GM19035 (cell line): ENCODE data around the gene ARSD.
"Not testable (repeated sequence)": the region's sequence is repeated elsewhere in the genome, so short reads cannot be mapped to it uniquely, and the experiment has no call there.

Experiments
- ATAC-seq: cut with Tn5 transposase; IDR thresholded peaks from one replicate; pipeline ENCODE4 v1.9.1; 2021; ENCODE audit not compliant: unreplicated experiment

Gene ARSD, protein sequence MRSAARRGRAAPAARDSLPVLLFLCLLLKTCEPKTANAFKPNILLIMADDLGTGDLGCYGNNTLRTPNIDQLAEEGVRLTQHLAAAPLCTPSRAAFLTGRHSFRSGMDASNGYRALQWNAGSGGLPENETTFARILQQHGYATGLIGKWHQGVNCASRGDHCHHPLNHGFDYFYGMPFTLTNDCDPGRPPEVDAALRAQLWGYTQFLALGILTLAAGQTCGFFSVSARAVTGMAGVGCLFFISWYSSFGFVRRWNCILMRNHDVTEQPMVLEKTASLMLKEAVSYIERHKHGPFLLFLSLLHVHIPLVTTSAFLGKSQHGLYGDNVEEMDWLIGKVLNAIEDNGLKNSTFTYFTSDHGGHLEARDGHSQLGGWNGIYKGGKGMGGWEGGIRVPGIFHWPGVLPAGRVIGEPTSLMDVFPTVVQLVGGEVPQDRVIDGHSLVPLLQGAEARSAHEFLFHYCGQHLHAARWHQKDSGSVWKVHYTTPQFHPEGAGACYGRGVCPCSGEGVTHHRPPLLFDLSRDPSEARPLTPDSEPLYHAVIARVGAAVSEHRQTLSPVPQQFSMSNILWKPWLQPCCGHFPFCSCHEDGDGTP

DNA sequence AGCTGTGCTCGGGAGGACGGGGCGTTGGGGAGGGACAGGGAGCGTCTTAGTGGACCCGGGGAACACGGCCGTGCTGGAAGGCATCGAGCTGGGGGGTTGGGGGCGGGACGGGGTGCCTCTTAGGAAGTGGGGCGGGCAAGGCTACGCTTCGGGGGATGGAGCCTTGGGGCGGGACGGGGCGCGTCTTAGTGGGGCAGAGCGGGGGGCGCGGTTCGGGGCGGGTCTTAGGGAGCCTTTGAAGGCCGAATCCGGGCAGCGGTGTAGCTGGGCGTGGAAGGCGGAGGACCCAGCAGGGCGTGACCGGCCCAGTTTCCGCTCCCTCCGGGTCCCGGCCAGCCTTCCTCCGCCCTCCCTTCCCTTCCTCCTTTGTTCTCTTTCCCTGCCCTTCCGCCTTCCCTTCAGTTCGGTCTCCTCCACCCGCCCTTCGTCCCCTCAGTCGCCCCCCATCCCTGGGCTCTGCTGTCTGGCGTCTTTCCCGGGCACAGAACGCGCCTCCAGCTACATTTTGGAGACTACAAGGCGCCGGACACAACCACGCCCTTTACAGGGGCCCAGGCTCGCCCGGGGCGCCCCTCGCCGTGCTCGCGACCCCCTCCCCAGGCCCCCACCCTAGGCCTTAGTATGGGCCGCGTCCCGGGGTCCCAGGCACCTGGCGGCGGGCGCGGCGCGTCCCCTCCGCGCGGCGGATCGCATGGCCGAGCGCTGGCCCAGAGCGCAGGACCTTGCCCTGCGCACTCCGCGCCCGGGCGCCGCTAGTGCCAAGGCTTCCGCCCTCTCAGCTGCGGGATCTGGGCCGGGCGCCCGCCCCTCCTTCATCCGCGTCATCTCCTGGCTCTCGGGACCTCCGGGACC, at the start of gene ARSD:
TSS of gene ARSD (minus strand) at position 757 of the 852 bp plus-strand sequence. CDS start at position 693, 64 bp downstream.
- peak; percentile 92 for ATAC-seq

DNA sequence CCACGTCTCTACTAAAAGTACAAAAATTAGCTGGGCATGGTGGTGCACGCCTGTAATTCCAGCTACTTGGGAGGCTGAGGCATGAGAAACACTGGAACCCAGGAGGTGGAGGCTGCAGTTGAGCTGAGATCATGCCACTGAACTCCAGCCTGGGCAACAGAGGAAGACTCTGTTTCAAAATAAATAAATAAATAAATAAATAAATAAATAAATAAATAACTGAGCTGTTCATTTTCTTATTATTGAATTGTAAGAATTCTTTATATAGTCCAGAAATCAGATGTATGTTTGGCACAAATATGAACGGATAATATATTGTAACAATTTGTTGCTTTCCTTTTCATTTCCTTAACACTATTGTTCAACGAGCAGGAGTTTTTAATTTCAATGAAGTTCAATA, 49.5 kb upstream of the ARSD start:
- not testable (repeated sequence) for ATAC-seq

DNA sequence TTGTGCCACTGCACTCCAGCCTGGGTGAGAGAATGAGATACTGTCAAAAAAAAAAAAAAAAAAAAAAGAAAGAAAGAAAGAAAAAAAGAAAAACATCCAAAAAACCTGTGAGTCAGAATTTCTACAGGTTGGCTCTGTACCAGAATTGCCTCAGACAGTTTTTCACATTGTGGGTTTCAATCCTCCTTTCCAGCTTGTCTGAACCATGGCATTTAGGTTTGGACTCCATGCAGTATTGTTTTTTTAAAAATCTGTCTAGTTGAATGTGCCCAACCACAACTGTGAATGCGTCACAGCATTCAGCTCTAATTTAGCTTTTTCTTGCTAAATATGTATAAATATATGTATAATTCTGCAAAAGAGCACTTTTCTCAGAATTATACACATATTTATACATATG, 45.8 kb upstream of the ARSD start:
- ATAC-seq: no peak

DNA sequence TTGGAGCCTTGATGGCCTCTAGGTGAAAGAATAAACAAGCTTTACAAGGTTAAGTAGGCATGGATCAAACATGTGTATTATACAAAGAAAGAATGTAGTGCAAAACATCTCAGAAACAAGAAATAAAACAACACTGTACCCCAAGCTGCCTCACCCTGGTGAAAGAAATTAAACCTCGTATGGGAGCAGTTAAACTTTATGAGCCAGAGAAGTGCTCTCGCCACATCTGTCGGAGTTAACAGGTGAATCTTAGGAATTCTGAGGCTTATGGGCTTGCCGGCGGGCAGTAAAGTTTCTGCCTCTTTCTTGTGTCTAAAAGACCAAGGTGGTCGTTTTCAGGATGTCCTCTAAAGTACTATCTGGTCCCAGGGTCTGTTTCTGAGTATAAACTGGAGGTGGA, 43.3 kb upstream of the ARSD start:
- ATAC-seq: no peak

DNA sequence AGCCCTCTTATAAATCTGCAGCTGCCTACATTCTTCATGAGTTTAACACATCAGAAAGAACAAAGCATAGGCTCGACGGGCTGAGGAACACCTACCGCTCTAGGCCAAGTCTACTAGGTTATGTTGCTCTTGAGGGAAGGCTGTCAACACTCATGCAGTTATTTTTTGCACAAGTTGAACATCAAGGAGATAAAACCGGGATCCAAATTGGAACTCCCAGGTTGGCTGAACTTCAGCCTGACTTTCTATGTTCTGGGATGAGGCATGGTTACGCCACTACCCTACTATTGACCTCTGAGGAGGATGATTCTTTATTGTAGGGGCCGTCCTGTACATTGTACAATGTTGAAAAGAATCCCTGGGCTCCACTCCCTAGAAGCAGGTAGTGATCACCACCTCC, 39.9 kb upstream of the ARSD start:
- ATAC-seq: no peak

DNA sequence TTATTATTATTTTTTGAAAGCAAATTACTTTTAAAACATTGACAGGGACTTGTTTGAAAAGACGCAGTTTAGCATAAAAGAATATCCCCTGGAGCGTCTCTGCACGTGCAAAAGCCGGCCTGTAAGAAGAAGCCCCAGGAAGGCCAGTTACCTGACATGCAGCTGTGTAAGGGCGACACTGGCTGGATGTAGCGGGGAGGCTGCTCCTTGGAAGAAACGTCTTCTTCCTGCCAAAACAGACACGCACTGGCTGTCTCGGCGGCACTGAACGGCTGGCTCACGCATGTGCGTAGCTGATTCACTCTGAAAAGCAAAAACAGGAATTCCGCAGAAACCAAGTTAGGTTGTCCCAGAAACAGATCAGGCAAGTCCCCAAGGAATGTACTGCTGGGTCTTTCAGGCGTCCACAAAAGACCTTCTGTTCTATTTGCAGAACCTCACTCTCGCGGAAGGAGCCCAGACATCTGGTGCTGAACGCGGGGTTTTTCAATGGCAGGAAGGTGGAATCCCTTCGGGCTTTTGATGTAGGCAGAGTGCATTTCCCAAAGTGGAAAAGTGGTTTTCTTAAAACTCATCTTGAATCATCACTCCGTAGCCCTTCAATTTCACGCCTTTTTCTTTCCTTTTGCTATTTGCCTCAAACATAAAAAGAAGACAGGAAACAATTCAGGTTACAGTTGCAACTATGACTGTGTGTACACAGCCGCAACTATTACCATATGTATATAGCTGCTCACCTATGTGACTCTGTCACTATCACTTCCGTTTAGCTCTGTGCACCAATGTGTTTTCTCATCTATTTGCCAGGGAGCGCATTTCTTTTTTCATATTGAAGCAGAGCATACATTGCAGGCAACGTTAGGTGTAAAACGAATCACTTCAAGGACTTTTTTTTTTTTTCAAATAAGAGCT, 39.1 kb upstream of the ARSD start:
- no peak for ATAC-seq

DNA sequence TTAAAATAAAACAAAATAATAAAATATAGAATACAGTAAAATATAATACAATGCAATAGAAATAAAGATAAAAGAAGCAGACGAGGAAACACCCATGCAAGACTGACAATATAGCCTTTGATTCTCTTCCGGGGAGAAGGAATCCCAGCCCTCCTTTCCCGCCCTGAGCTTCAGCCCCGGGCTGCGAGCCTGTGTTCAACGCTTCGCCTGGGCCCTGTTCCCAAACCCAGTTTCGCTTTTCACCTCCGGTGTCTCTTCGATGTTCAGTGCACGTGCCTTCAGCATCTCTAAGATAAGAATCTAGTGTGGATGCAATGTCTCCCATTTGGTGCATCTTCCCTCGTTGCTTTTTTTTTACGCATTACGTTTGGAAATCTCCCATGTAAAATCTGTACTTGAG, 38.4 kb upstream of the ARSD start:
- ATAC-seq: no peak

DNA sequence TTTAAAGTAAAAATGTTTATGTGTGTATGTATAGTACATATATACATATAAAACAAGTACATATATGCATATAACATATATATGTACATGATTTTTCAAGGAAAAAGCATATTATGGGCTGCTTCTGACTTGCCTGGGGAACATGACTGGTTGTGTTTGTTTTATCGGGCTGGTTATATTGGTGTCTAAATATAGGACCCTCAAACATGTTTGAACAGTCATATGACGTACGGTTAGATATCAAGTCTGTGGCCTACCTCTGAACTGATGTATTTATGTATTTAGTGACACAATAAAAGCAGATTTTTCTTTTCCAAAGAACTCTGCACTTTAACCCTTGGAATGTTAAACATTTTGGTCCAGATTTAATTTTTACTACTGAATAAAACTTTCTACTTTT, 37.9 kb upstream of the ARSD start:
- ATAC-seq: no peak

DNA sequence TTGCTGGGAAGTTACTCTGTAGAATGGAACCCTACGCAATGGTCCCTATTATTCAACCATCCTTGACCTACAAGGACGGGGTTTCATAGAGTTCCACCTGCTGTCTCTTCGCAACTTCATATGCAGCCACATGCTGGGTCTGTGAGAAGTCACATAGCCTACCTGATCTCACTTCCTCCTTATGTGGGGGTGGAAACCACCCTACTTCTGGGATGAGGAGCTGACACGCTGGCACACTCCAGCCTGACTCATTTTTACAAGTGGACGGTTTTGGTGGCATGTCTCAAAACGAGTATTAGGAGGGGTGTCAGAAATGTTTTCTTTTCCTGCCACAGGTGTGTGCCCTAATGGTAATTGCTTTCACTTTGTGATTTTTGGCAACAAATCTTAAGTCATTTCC, 36.8 kb upstream of the ARSD start:
- no peak for ATAC-seq

DNA sequence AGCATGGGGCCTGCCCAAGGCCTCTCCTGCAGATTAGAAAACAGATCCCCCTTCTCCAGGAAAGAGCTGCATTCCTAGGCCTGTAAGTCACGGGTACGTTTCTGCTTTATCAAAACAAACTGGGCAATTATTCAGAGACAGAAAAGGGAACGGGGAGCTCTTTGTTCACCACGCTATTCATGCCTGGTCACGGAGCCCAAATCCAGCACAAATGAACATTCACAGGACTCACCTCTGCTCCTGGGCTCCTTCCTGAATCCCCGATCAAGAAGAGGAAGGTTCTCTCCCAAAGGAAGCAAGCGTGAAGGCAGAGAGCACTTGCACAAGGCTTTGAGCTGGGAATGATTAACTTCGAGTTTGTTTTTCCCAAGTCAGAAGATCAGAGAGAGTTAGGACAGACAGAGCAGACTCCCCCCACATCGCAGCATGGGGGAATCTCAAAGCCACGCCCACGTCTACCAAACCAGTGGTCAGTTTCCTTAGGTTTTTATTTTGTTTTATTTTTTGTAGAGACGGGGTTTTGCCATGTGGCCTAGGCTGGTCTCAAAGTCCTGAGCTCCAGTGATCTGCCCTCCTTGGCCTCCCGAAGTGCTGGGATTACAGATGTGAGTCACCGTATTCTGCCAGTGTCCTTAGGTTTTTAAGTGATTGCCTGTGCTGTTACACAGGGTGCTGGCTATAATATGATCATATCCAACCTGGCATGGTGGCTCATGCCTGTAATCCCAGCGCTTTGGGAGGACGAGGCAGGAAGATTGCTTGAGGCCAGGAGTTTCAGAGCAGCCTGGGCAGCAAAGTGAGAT, 35.1 kb upstream of the ARSD start:
- not testable (repeated sequence) for ATAC-seq

DNA sequence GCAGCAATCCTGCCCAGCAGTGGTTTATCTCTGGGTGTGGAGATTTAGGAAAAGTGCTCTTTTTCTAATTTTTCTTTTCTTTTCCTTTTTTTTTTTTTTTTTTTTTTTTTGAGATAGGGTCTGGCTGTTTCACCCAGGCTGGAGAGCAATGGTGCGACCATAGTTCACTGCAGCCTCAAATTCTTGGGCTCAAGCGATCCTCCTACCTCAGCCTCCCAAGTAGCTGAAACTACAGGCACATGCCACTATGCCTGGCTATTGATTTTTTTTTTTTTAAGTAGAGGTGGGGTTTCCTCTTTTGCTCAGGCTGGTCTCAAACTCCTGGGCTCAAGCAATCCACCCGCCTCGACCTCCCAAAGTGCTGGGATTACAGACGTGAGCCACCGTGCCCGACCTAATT, 34.3 kb upstream of the ARSD start:
- ATAC-seq: not testable (repeated sequence)

DNA sequence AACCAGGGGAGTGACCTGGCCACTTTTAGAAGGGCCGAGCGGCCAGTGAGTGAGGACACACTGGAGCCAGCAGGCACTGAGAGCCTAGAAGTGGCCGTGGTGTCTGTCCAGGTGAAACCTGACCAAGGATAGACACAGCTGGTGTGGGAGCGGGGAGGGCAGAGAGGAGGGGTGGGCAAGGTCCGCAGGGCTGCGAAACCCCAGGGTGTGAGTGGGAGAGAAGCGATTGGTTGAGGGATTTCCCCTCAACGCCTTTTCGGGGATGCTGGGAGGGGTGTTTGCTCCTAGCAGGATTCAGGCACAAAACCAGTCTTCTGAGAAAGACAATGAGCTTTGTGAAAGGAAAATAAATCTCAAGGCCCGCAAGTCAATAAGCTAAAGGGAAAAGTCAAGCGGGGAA, 33.2 kb upstream of the ARSD start:
- ATAC-seq: no peak

DNA sequence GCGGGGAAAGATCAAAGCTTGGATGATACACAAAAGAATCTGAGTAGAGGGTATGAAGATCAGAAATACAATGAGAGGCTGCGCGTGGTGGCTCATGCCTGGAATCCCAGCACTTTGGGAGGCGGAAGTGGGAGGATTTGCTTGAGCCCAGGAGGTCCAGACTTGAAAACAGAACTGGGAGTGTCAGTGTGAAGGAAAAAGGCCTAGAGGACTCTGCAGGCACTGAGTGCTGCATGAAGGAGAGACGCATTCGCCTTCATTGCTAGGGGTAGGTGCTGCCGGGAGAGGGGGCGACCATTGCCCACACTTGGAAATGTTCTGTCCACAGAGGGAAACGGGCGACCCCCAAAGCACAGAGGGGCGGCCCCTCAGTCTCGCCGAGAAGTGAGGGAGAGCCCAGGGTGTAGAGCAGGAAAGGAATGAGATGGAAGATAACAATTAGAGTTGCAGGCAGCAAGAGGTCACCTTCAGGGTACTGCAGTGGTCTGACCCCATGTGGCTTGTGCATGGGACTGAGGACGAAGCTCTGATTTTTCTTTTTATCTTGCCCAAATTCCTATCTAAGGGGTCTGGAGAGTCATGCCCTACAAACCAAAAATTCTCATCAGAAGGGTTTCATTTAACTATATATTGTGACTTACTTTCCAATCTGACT, 31.8 kb upstream of the ARSD start:
- no peak for ATAC-seq

DNA sequence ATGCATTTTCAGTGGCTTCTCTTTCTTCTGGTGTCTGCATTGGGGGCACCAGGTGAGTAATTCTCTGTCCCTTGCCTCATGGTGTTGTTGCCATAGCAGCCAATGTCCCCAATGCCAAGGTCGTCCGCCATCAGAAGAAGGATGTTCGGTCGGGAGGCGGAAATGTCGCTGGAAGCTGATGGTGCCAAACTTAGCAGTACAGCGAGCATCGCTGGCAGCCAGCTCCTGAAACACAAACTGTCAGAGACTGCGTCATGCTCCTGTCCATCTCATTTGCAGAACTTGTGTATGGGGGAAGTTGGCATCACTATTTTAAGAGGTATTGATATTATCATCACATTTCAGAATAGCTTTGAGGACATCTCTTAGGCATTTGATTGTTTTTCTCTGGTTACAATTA, 29.1 kb upstream of the ARSD start:
- no peak for ATAC-seq

DNA sequence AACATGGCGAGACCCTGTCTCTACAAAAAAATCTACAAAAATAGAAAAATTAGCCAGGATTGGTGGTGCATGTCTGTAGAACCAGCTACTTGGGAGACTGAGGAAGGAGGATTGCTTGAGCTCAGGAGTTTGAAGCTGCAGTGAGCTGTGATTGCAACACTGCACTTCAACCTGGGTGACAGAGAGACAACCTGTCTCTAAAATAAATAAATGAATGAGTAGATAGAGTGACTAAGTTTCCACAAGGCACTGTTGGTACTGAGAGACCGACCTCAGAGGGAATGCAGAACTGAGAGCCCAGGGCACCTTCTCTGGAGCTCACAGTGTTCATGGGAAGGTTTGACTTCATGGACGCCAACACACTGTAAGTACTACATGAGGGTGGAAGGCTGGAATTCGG, 26.7 kb upstream of the ARSD start:
- ATAC-seq: no peak

DNA sequence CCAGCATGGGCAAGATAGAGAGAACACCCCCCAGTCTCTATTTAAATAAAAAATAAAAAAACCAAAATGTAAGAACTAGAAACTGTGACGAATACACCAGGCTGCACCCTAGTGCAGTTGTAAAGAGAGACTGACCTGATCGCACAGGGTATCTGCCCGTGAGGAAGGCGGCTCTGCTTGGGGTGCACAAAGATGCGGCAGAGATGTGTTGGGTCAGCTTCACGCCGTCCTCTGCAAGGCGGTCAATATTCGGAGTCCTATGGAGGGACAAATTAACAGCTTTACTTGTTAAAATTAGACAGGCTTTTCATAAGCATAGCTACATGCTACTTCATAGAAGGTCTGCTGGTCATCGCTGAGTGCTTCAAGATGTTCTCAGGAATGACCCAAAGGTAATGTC, 26.1 kb upstream of the ARSD start:
- ATAC-seq: no peak

DNA sequence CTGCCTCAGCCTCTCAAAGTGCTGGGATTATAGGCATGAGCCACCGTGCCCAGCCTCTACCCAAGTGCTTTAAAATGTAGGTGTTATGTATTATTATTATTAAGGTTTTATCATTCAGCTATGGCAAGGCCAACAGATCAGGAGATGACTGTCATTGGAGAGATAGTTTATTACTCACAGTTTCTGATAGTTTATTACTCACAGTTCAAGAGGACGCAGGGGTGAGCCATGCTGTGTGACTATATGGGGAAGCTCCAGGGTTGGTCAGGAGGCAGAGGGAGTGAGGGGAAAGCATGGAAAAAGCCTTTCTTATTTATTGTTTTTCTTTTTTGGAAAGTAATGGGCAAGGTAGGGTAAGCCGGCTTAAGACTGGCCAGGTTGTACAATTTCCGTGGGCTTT, 25.4 kb upstream of the ARSD start:
- no peak for ATAC-seq

DNA sequence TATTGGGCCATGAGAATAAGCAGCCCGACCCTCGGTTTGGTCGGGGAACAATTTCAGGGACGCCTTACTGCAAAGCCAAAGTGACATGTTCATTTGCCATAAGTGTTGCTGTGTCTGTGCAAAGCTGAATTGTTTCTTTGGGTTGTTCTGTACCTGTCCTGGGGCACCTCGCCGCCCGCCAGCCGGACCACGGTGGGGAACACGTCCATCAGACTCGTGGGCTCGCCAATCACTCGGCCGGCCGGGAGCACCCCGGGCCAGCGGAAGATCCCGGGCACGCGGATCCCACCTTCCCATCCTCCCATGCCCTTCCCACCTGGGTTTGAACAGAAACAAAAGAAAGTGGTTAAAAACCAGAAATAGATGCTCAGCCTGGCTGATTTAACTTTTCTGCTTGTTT, 8.8 kb upstream of the ARSD start:
- ATAC-seq: not testable (repeated sequence)
